ENCODE results near the gene IL22RA2. TPM values are rescaled to one million over a fixed set of nuclear protein-coding genes. Genes with fewer than 3 reads are reported as not detected.

IL22RA2 gene
- total RNA-seq, 4 donors from 2014 or later: not detected

DNA sequence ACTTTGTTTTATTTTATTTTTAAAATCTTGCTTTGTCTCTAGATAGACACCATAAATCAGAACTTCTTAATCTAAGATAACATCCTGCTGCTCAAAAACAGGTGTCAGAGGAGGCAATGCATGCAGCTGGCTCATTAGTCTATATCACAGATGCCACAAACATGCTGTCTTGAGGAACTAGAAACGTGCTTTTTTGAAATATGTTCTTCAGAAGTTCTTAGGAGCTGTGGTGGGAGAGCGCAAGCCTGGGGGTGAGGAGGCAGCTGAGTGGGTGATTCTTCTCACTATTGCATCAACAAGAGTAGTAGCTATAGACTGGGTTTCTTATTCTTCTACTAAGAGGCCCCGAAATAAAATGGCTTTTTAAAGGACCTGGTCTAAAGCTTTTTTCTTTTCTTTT lies 23.4 kb downstream of the IL22RA2 start:
- Histone ChIP-seq H3K4me1 (no peaks in the 10 kb centered on the region), H3K36me3 (no peaks in the 10 kb centered on the region), H3K4me3 (no peak overlapping the region), H3K27me3 (no peaks in the 10 kb centered on the region), H3K9me3 (no peaks in the 10 kb centered on the region), H3K27ac (no peak overlapping the region)
- TF ChIP-seq POLR2A (IDR thresholded peaks at IDR 0.05) (no peak), CTCF (IDR thresholded peaks at IDR 0.05) (no peak), EP300 (IDR thresholded peaks at IDR 0.05) (no peak)
- WGBS, 2 donors: 78 to 82% methylated on average over 3 of the region's 3 CpGs
- no peak for DNase-seq (ENCODE audit: low spot score in 2 of 2)

GRCh38 chr6:137149035-137149393 lies 24.4 kb downstream of the IL22RA2 start:
- TF ChIP-seq CTCF (IDR thresholded peaks at IDR 0.05): no peak
- TF ChIP-seq POLR2A (IDR thresholded peaks at IDR 0.05): no peak
- no peak for TF ChIP-seq EP300 (IDR thresholded peaks at IDR 0.05)
- H3K4me1 ChIP-seq: no peaks in the 10 kb centered on the region
- no peak overlapping the region for H3K27ac ChIP-seq
- no peaks in the 10 kb centered on the region for H3K27me3 ChIP-seq
- H3K36me3 ChIP-seq: no peaks in the 10 kb centered on the region
- 24 to 80% methylated on average over 1 of the region's 1 CpG for WGBS, 2 donors
- H3K9me3 ChIP-seq: no peaks in the 10 kb centered on the region
- no peak for DNase-seq (ENCODE audit: low spot score in 2 of 2)
- H3K4me3 ChIP-seq: no peak overlapping the region

DNA sequence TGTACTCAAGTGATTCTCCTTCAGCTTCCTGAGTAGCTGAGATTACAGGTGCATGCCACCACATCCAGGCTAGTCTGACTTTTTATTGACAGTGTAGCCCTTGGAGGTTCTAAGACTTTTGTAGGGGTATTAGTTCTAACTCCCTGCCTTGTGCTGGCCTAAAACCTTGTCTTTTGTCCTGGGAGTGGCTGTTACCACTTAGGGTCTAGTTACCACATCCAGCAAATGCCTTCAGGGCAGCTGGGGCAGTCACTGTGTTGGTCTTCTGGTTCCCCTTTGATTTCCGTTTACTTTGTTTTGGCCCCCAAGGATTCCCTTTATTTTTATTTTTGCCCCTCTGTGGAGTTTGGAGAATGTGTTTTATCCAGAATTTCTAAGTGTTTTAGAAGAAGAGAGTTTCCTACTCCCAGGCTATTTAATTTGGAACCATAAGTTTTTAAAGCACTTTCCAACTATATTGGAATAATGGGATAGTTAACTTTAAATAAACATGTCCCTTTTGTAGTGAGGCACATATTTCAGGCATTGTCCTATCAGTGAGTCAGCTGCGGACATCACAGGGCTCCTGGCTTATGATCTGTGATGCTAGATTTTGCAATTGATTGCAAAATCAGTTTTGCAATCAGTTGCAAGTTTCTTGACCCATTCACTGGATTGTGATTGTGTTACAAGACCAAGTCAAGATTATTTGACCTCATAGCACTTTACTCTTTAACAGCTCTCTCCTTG lies 25.0 kb downstream of the IL22RA2 start:
- peak in 1 of 2 donors; percentile 55 for DNase-seq (ENCODE audit: low spot score in 2 of 2)
- 64 to 75% methylated on average over 2 of the region's 2 CpGs for WGBS, 2 donors
- Histone ChIP-seq H3K9me3 (no peaks in the 10 kb centered on the region), H3K27me3 (no peaks in the 10 kb centered on the region), H3K27ac (peak overlapping the region in 3 of 4 donors; percentile 30 to 75 (median 72)), H3K4me1 (no peaks in the 10 kb centered on the region), H3K4me3 (no peak overlapping the region), H3K36me3 (no peaks in the 10 kb centered on the region)
- TF ChIP-seq EP300 (IDR thresholded peaks at IDR 0.05) (peak; percentile 66 to 92), POLR2A (IDR thresholded peaks at IDR 0.05) (no peak)

DNA sequence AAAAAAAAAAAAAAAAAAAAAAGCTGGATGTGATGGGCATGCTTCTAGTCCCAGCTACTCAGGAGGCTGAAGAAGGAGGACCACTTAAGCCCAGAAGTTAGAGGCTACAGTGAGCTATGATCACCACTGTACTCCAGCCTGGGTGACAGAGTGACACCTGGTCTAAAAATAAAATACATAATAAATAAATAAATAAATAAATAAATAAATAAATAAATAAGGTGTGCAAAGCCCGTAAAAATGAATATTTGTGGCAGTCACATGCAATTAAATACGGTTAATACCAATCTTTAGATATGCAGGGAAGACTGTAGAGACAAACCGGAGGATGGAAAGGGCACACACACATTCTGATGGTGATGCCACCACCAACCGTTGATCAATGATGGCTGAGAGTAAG lies 26.2 kb downstream of the IL22RA2 start:
- WGBS, 2 donors: 93 to 96% methylated on average over 4 of the region's 4 CpGs

GRCh38 chr6:137146206-137146605 lies 27.2 kb downstream of the IL22RA2 start:
- Histone ChIP-seq H3K27ac (no peak overlapping the region), H3K4me3 (no peak overlapping the region), H3K27me3 (no peaks in the 10 kb centered on the region), H3K9me3 (no peaks in the 10 kb centered on the region), H3K4me1 (no peaks in the 10 kb centered on the region), H3K36me3 (no peaks in the 10 kb centered on the region)
- no peak for DNase-seq (ENCODE audit: low spot score in 2 of 2)
- TF ChIP-seq POLR2A (IDR thresholded peaks at IDR 0.05) (no peak), EP300 (IDR thresholded peaks at IDR 0.05) (no peak), CTCF (IDR thresholded peaks at IDR 0.05) (no peak)
- 93 to 94% methylated on average over 4 of the region's 4 CpGs for whole genome bisulfite sequencing, 2 donors

More for the DNA sequence above, 26.2 kb downstream of the IL22RA2 start:
- no peaks in the 10 kb centered on the region for H3K9me3 ChIP-seq
- no peak for TF ChIP-seq CTCF (IDR thresholded peaks at IDR 0.05)
- TF ChIP-seq POLR2A (IDR thresholded peaks at IDR 0.05): no peak
- no peak for TF ChIP-seq EP300 (IDR thresholded peaks at IDR 0.05)
- no peaks in the 10 kb centered on the region for H3K27me3 ChIP-seq
- H3K27ac ChIP-seq: no peak overlapping the region
- no peak overlapping the region for H3K4me3 ChIP-seq
- H3K4me1 ChIP-seq: no peaks in the 10 kb centered on the region
- H3K36me3 ChIP-seq: no peaks in the 10 kb centered on the region
- no peak for DNase-seq (ENCODE audit: low spot score in 2 of 2)

All from tibial nerve (tissue), 4 donors.